GM23338 (cell line): ENCODE measurements around the gene GJA3. TPM values are rescaled to one million over a fixed set of nuclear protein-coding genes. Genes with fewer than 3 reads are reported as not detected.

Source experiments
- ATAC-seq: fragments of 200-7000 bp; cut with Tn5 transposase; 3 replicates; pipeline ENCODE4 v1.9.1; 2020
- DNase-seq: peaks from one replicate; pipeline ENCODE4 v3.0.0-alpha.2; 2015; ENCODE audit warnings: low spot score
- H2AFZ ChIP-seq: fragments of 200-600 bp; sonication (generic); 2 replicates; pipeline ENCODE4 v1.8.0; 2016; ENCODE audit warnings: antibody characterized with exemption, mild to moderate bottlenecking, moderate library complexity
- H3F3A ChIP-seq: fragments of 200-600 bp; sonication (generic); replicated peaks from 2 replicates; pipeline ENCODE4 v1.8.0; 2017; ENCODE audit warnings: antibody characterized with exemption, mixed run types, low read depth
- H3K27ac ChIP-seq: fragments of 200-600 bp; sonication (generic); 2 replicates; pipeline ENCODE4 v1.6.1; 2016; ENCODE audit warnings: low read depth
- H3K27me3 ChIP-seq: fragments of 200-600 bp; sonication (generic); 2 replicates; pipeline ENCODE4 v1.8.0; 2016; ENCODE audit warnings: mild to moderate bottlenecking, mixed run types, moderate library complexity; ENCODE audit not compliant: insufficient read depth
- H3K36me3 ChIP-seq: fragments of 200-600 bp; sonication (generic); 2 replicates; pipeline ENCODE4 v1.8.0; 2016; ENCODE audit warnings: mild to moderate bottlenecking; ENCODE audit not compliant: insufficient read depth
- H3K4me1 ChIP-seq: fragments of 200-600 bp; sonication (generic); 2 replicates; pipeline ENCODE4 v1.8.0; 2016; ENCODE audit warnings: mild to moderate bottlenecking, moderate library complexity; ENCODE audit not compliant: insufficient read depth
- H3K4me2 ChIP-seq: fragments of 200-600 bp; sonication (generic); 2 replicates; pipeline ENCODE4 v1.7.1; 2017; ENCODE audit warnings: mixed run types
- H3K4me3 ChIP-seq: fragments of 200-600 bp; sonication (generic); 2 replicates; pipeline ENCODE4 v1.6.1; 2016; ENCODE audit warnings: mixed run types
- H3K79me2 ChIP-seq: fragments of 200-600 bp; sonication (generic); replicated peaks from 2 replicates; pipeline ENCODE4 v1.8.0; 2017; ENCODE audit warnings: mild to moderate bottlenecking; ENCODE audit not compliant: insufficient read depth
- H3K9me2 ChIP-seq: fragments of 200-600 bp; sonication (generic); 2 replicates; pipeline ENCODE4 v1.8.0; 2017; ENCODE audit not compliant: insufficient read depth
- H4K20me1 ChIP-seq: fragments of 200-600 bp; sonication (generic); replicated peaks from 2 replicates; pipeline ENCODE4 v1.8.0; 2017; ENCODE audit warnings: mild to moderate bottlenecking; ENCODE audit not compliant: insufficient read depth
- H3K27ac Mint-ChIP-seq: 2 replicates; pipeline ENCODE4 v1.8.0; 2020; ENCODE audit warnings: inconsistent platforms, mild to moderate bottlenecking, moderate library complexity, mixed read lengths
- H3K27me3 Mint-ChIP-seq: 3 replicates; pipeline ENCODE4 v1.8.0; 2022; ENCODE audit warnings: low read depth, mild to moderate bottlenecking, moderate library complexity, mixed read lengths, inconsistent platforms; ENCODE audit not compliant: insufficient read depth, poor library complexity
- H3K36me3 Mint-ChIP-seq: 3 replicates; pipeline ENCODE4 v1.8.0; 2021; ENCODE audit warnings: low read depth, mild to moderate bottlenecking, inconsistent platforms, moderate library complexity, mixed read lengths
- H3K4me1 Mint-ChIP-seq: 3 replicates; pipeline ENCODE4 v1.8.0; 2020; ENCODE audit warnings: mild to moderate bottlenecking, inconsistent platforms, mixed read lengths
- H3K4me3 Mint-ChIP-seq: 3 replicates; pipeline ENCODE4 v1.8.0; 2021; ENCODE audit warnings: moderate library complexity, mild to moderate bottlenecking, inconsistent platforms, mixed read lengths
- H3K9me3 Mint-ChIP-seq: 3 replicates; pipeline ENCODE4 v1.8.0; 2020; ENCODE audit warnings: moderate library complexity, mild to moderate bottlenecking, inconsistent platforms, mixed read lengths
- CREB1 ChIP-seq: fragments of 250-450 bp; sonication (Bioruptor Pico); IDR thresholded peaks from 2 replicates; pipeline ENCODE4 v1.5.0; 2020; ENCODE audit warnings: low read depth, mild to moderate bottlenecking, moderate library complexity
- ETS1 ChIP-seq: IDR thresholded peaks from 2 replicates; pipeline ENCODE4 v1.6.1; 2016; ENCODE audit warnings: antibody characterized with exemption
- EZH2 ChIP-seq: fragments of 200-600 bp; sonication (generic); IDR thresholded peaks from one replicate; pipeline ENCODE4 v1.8.0; 2017; ENCODE audit warnings: antibody characterized with exemption, mild to moderate bottlenecking, low read depth; ENCODE audit not compliant: unreplicated experiment
- EZH2phosphoT487 ChIP-seq: fragments of 200-600 bp; sonication (generic); IDR thresholded peaks from one replicate; pipeline ENCODE4 v1.8.1; 2018; ENCODE audit warnings: antibody characterized with exemption; ENCODE audit not compliant: unreplicated experiment
- JUNB ChIP-seq: IDR thresholded peaks from one replicate; pipeline ENCODE4 v1.6.1; 2016; ENCODE audit warnings: antibody characterized with exemption; ENCODE audit not compliant: unreplicated experiment
- NANOG ChIP-seq: IDR thresholded peaks from 2 replicates; pipeline ENCODE4 v1.6.1; 2016; ENCODE audit warnings: antibody characterized with exemption, borderline replicate concordance
- POLR2AphosphoS5 ChIP-seq: IDR thresholded peaks from 2 replicates; pipeline ENCODE4 v1.6.1; 2016; ENCODE audit warnings: antibody characterized with exemption, low read depth
- REST ChIP-seq: IDR thresholded peaks from one replicate; pipeline ENCODE4 v1.6.1; 2018; ENCODE audit warnings: antibody characterized with exemption; ENCODE audit not compliant: unreplicated experiment
- STAT1 ChIP-seq: IDR thresholded peaks from one replicate; pipeline ENCODE4 v1.6.1; 2016; ENCODE audit warnings: antibody characterized with exemption; ENCODE audit not compliant: unreplicated experiment
- ZNF114 ChIP-seq: fragments of 250-450 bp; sonication (Bioruptor Pico); IDR thresholded peaks from 2 replicates; pipeline ENCODE4 v1.5.0; 2020; ENCODE audit warnings: mild to moderate bottlenecking, moderate library complexity
- ZNF331 ChIP-seq: fragments of 250-450 bp; sonication (Bioruptor Pico); IDR thresholded peaks from 2 replicates; pipeline ENCODE4 v1.5.0; 2020; ENCODE audit warnings: low read depth, mild to moderate bottlenecking, moderate library complexity
- ZNF462 ChIP-seq: fragments of 250-450 bp; sonication (Bioruptor Pico); IDR thresholded peaks from 2 replicates; pipeline ENCODE4 v1.5.0; 2020; ENCODE audit warnings: mild to moderate bottlenecking, moderate library complexity
- polyA plus RNA-seq: library from polyadenylated mRNA; unstranded; fragments of >200 nt; fragmentation: Nextera tagmentation; extraction: Ambion mirVana; gene quantifications from 2 replicates; pipeline ENCODE4 v1.2.1, GENCODE V29; 2016
- total RNA-seq: library from RNA; depleted of rRNA; stranded (reverse); fragments of >200 nt; shearing (Covaris generic); gene quantifications from 2 replicates; pipeline ENCODE4 v1.2.3, GENCODE V29; 2014
- TF ChIP-seq, protein P1 (sequence below), 2 experiments: fragments of 200-600 bp in 1 of 2; sonication (generic) in 1 of 2; conservative IDR thresholded peaks; 2 replicates each; pipeline versions ENCODE4 v1.5.1 to v1.6.1; 2016 to 2017; ENCODE audit warnings: antibody characterized with exemption in 2 of 2, low read depth in 2 of 2, mild to moderate bottlenecking in 2 of 2, moderate library complexity in 1 of 2

The GJA3 gene
- total and polyA plus RNA-seq, 2 experiments from 2014 or later, result 0.17 to 0.23 TPM

DNA sequence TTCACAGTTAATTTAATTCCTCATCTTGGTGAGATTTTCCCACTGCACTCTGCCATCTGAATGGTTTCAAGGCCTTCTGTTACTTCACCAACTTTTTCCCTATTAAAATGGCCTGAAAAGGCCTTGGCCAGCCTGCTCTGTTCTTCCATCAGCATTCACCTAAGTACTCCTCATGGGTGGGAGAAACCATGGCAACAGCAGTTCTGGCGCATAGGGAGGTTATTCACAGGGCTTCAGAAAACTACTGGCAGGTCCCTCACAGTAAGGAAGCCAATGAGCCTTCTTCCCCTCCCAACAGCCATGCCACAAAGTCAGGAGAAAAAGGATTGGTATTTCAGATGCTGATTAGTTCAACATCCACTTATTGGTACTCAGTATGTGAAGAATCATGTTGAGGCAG lies 49.1 kb upstream of the GJA3 start:
- peaks cover 11% of the 10 kb centered on the region for H3K27me3 Mint-ChIP-seq
- H3K4me1 ChIP-seq, result no peaks in the 10 kb centered on the region
- TF ChIP-seq JUNB (no peak), ETS1 (no peak), ZNF331 (CRISPR knock-in tag) (no peak), POLR2AphosphoS5 (no peak), CREB1 (CRISPR knock-in tag) (no peak), STAT1 (no peak), EZH2phosphoT487 (no peak), ZNF462 (CRISPR knock-in tag) (no peak), REST (no peak), EZH2 (no peak), ZNF114 (CRISPR knock-in tag) (no peak), NANOG (no peak)
- TF ChIP-seq, protein P1, sequence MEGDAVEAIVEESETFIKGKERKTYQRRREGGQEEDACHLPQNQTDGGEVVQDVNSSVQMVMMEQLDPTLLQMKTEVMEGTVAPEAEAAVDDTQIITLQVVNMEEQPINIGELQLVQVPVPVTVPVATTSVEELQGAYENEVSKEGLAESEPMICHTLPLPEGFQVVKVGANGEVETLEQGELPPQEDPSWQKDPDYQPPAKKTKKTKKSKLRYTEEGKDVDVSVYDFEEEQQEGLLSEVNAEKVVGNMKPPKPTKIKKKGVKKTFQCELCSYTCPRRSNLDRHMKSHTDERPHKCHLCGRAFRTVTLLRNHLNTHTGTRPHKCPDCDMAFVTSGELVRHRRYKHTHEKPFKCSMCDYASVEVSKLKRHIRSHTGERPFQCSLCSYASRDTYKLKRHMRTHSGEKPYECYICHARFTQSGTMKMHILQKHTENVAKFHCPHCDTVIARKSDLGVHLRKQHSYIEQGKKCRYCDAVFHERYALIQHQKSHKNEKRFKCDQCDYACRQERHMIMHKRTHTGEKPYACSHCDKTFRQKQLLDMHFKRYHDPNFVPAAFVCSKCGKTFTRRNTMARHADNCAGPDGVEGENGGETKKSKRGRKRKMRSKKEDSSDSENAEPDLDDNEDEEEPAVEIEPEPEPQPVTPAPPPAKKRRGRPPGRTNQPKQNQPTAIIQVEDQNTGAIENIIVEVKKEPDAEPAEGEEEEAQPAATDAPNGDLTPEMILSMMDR (conservative IDR thresholded peaks at IDR 0.05; ENCODE audit: low read depth in 2 of 2), result no peak
- no peaks in the 10 kb centered on the region for H3K36me3 ChIP-seq
- 0 out of 2 replicates have a peak overlapping the region, but pooled peaks have one; percentile 28 for H2AFZ ChIP-seq
- no peak overlapping the region for H3K27ac ChIP-seq
- no peak for ATAC-seq
- H3K27me3 ChIP-seq, result no peaks in the 10 kb centered on the region
- H3K36me3 Mint-ChIP-seq, result no peaks in the 10 kb centered on the region
- no peaks in the 10 kb centered on the region for H3K79me2 ChIP-seq
- H3K4me2 ChIP-seq, result no peak overlapping the region
- H3K9me2 ChIP-seq, result peaks cover 4% of the 10 kb centered on the region; the same call in 1 of the 2 replicates
- H3K4me1 Mint-ChIP-seq, result peaks cover 6% of the 10 kb centered on the region; the same call in 2 of the 3 replicates
- DNase-seq, result no peak
- no peak overlapping the region for H3K4me3 Mint-ChIP-seq
- H4K20me1 ChIP-seq, result no peaks in the 10 kb centered on the region
- H3F3A ChIP-seq, result no peaks in the 10 kb centered on the region
- H3K4me3 ChIP-seq, result no peak overlapping the region
- no peaks in the 10 kb centered on the region; the same call in 2 of the 3 replicates for H3K9me3 Mint-ChIP-seq
- no peak overlapping the region for H3K27ac Mint-ChIP-seq
